Transverse colon (tissue), 4 donors: Measurements from ENCODE around the gene BCAR3. TPM values are rescaled to one million over a fixed set of nuclear protein-coding genes. Genes with fewer than 3 reads are reported as not detected.

Experiments
- DNase-seq: peaks from one replicate; pipeline ENCODE4 v3.0.0-alpha.2; 2019
- H3K27ac ChIP-seq, 4 donors: fragments of 200-600 bp; sonication (generic); 2 replicates each; pipeline ENCODE4 v1.5.1; 2016 to 2018; ENCODE audit warnings: inconsistent platforms in 4 of 4
- H3K27me3 ChIP-seq: fragments of 200-600 bp; sonication (generic); 2 replicates; pipeline ENCODE4 v1.5.1; 2017; ENCODE audit warnings: inconsistent platforms
- H3K36me3 ChIP-seq, 4 donors: fragments of 200-600 bp; sonication (generic); 2 replicates each; pipeline ENCODE4 v1.5.1; 2017 to 2019; ENCODE audit warnings: inconsistent platforms in 4 of 4
- H3K4me1 ChIP-seq, 4 donors: fragments of 200-600 bp; sonication (generic); 2 replicates each; pipeline ENCODE4 v1.5.1; 2017 to 2020; ENCODE audit warnings: inconsistent platforms in 4 of 4
- H3K4me3 ChIP-seq, 4 donors: fragments of 200-600 bp; sonication (generic); 1 replicate in 1 of 4; 2 replicates in 3 of 4; pipeline versions ENCODE4 v1.5.1 to v1.6.1; 2017 to 2019; ENCODE audit warnings: inconsistent platforms in 4 of 4
- H3K9me3 ChIP-seq, 2 donors: fragments of 200-600 bp; sonication (generic); 2 replicates each; pipeline ENCODE4 v1.5.1; 2017 to 2019; ENCODE audit warnings: inconsistent platforms in 2 of 2
- EP300 ChIP-seq: sonication (generic); formaldehyde crosslinking; IDR thresholded peaks from one replicate; pipeline ENCODE4 v1.6.1; 2017; ENCODE audit warnings: antibody characterized with exemption, low read depth
- POLR2A ChIP-seq: fragments of 450-650 bp; IDR thresholded peaks from one replicate; pipeline ENCODE4 v1.6.1; 2016; ENCODE audit warnings: antibody characterized with exemption, mild to moderate bottlenecking, moderate library complexity
- POLR2AphosphoS5 ChIP-seq, 3 donors: sonication (generic); formaldehyde crosslinking; IDR thresholded peaks; one replicate each; pipeline ENCODE4 v1.6.1; 2016; ENCODE audit warnings: antibody characterized with exemption in 3 of 3
- WGBS, 2 donors: methylation state at CpG; one replicate each; pipeline ENCODE4 v1.1.5; 2018; ENCODE audit warnings: low coverage in 1 of 2; 5-methylcytosine and 5-hydroxymethylcytosine counted together
- in situ Hi-C, 4 donors: fragments of 200-750 bp; cut with MboI; loops; one replicate each; pipeline versions ENCODE4 v1.15.0 to v1.15.1; 2017; ENCODE audit warnings: low sequenced_read_pairs in 3 of 4, low pct_ligation_motif_present in 1 of 4, low pct_unique_long_range_greater_than_20kb in 1 of 4
- intact Hi-C: fragments of 100-400 bp; cut with DNase I; formaldehyde crosslinking; loops from one replicate; pipeline ENCODE4 v1.15.1; 2023; ENCODE audit warnings: low total_unique reads
- total RNA-seq, 4 donors: library from RNA; depleted of rRNA; stranded (reverse); fragments of >200 nt; gene quantifications; one replicate each; pipeline ENCODE4 v1.1.0, GENCODE V29; 2016
- TF ChIP-seq, protein P1 (sequence below), 5 experiments: fragments of 200-600 bp in 3 of 5; fragments of 450-650 bp in 2 of 5; sonication (generic) in 3 of 5; IDR thresholded peaks; 1 replicate in 2 of 5; 2 replicates in 3 of 5; pipeline ENCODE4 v1.5.1; 2016 to 2017; ENCODE audit warnings: antibody characterized with exemption in 5 of 5, inconsistent platforms in 3 of 5, mild to moderate bottlenecking in 2 of 5, moderate library complexity in 1 of 5

Gene BCAR3
- total RNA-seq, 4 donors from 2014 or later = 12.3 to 71.7 (median 40.5) TPM

DNA sequence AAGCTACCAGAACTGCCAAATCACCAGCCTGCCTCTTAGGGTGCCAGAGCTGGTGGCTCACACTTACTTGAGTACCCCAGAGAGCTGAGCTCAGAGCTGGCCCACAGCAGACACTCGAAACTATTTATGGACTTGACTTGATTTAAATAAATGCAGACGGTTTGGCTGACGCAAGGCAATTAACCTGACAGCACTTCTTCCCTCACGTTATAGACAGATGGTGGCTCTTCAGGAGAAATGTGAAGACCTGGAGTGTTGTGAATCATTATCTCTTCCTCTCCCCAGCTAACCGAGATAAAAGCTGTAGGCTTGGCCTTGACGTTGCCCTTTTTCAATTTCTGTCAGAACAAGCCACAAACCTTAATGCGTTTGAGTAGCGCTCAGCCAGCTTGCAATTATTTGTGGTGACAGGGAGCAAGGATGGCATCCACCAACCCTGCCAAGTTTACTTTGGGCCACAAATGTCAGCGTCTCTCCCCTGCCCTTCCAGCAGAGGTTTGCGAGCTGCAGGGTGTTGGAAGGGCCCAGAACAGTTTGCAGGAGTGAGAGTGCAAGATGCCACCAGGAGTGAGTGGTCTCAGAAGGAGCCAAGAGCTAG, 34.0 kb upstream of the BCAR3 start:
- DNase-seq = no peak
- in situ Hi-C loops = no loop called here
- WGBS, 2 donors = 60 to 67% methylated on average over 1 to 10 of the region's 10 CpGs

DNA sequence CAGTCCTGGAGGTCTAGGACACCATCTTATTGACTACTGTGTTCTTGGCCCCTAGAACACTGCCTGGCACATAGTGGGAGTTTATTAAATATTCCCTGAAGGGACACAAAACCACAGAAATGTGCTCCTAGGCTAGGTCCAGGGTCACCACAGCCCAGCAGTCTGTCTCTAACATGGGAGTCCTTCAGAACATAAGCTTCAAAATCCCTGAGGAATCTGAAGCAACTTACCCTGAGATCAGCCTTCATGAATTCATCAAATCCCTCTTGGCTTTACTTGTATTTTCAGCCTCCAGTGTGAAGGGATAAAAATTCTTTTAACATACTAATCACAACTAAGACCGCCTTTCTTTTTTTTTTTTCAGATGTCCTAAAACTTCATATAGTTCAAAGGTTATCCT, 32.7 kb upstream of the BCAR3 start:
- DNase-seq = no peak
- TF ChIP-seq, protein P1, sequence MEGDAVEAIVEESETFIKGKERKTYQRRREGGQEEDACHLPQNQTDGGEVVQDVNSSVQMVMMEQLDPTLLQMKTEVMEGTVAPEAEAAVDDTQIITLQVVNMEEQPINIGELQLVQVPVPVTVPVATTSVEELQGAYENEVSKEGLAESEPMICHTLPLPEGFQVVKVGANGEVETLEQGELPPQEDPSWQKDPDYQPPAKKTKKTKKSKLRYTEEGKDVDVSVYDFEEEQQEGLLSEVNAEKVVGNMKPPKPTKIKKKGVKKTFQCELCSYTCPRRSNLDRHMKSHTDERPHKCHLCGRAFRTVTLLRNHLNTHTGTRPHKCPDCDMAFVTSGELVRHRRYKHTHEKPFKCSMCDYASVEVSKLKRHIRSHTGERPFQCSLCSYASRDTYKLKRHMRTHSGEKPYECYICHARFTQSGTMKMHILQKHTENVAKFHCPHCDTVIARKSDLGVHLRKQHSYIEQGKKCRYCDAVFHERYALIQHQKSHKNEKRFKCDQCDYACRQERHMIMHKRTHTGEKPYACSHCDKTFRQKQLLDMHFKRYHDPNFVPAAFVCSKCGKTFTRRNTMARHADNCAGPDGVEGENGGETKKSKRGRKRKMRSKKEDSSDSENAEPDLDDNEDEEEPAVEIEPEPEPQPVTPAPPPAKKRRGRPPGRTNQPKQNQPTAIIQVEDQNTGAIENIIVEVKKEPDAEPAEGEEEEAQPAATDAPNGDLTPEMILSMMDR (IDR thresholded peaks at IDR 0.05) = no peak
- TF ChIP-seq POLR2A = no peak
- no peak for TF ChIP-seq EP300
- no peak for TF ChIP-seq POLR2AphosphoS5 (IDR thresholded peaks at IDR 0.05)
- Histone ChIP-seq H3K4me3 (no peak overlapping the region), H3K27me3 (no peaks in the 10 kb centered on the region), H3K36me3 (no peaks in the 10 kb centered on the region), H3K4me1 (peaks cover 0 to under 1% (median 0%) of the 10 kb centered on the region in 4 donors), H3K9me3 (no peaks in the 10 kb centered on the region), H3K27ac (no peak overlapping the region)
- 86 to 88% methylated on average over 1 of the region's 1 CpG for WGBS, 2 donors
- in situ Hi-C loops (no loop called here), intact Hi-C loops (no loop called here)

More for the DNA sequence above, 34.0 kb upstream of the BCAR3 start:
- intact Hi-C loops = no loop called here
- TF ChIP-seq EP300 (no peak), POLR2AphosphoS5 (IDR thresholded peaks at IDR 0.05) (no peak)
- TF ChIP-seq, protein P1 (IDR thresholded peaks at IDR 0.05) = no peak
- H3K4me1 ChIP-seq = no peaks in the 10 kb centered on the region
- no peaks in the 10 kb centered on the region for H3K36me3 ChIP-seq
- H3K4me3 ChIP-seq = no peak overlapping the region
- no peaks in the 10 kb centered on the region for H3K9me3 ChIP-seq
- H3K27me3 ChIP-seq = no peaks in the 10 kb centered on the region
- H3K27ac ChIP-seq = no peak overlapping the region

DNA sequence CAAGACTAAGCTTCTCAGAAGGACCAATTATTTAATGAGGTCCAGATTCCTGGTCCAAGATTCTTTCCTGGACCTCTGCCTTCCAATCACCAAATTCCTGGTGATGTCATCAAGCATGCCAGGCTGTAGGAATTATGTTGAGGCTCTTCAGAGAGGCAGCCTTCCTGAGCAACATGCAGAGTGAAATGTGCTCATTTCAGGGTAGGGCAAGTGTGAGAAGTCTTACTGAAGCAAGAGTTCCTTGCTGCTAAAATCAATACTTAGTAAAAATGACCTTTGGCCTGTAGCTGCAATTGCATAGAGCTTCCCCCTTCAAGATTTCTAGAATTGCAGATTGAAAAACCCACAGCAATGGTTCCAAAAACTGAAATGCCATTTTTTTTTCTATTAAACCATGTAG, 31.7 kb upstream of the BCAR3 start:
- H3K27me3 ChIP-seq = no peaks in the 10 kb centered on the region
- no peaks in the 10 kb centered on the region for H3K36me3 ChIP-seq
- peaks cover 0 to 9% (median 0%) of the 10 kb centered on the region in 4 donors for H3K4me1 ChIP-seq
- DNase-seq = no peak
- intact Hi-C loops = no loop called here
- H3K4me3 ChIP-seq = no peak overlapping the region
- in situ Hi-C loops = no loop called here
- H3K27ac ChIP-seq = no peak overlapping the region
- TF ChIP-seq POLR2A = no peak
- TF ChIP-seq, protein P1 (IDR thresholded peaks at IDR 0.05) = no peak
- no peak for TF ChIP-seq POLR2AphosphoS5 (IDR thresholded peaks at IDR 0.05)
- no peaks in the 10 kb centered on the region for H3K9me3 ChIP-seq

DNA sequence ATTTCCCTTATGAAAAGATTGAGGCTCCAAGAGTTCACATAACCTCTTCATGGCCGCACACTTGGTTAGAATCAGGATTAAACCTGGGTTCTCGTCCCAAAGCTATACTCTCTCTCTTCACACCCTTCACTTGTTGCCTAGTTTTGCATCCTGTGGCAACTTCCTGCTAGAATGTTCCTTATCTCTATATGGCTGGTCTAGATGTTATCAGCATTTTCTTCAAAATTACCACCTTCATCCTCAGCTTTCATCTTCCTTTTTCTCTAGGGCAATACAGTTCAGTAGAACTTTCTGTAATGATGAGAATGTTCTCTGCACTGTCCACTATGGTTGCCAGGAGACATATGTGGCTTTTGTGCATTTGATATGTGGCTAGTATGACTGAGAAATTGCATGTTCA, 31.1 kb upstream of the BCAR3 start:
- in situ Hi-C loops (no loop called here), intact Hi-C loops (no loop called here)
- WGBS, 2 donors = 88 to 94% methylated on average over 2 of the region's 2 CpGs
- H3K4me1 ChIP-seq = peaks cover 0 to 9% (median 0%) of the 10 kb centered on the region in 4 donors
- H3K9me3 ChIP-seq = no peaks in the 10 kb centered on the region
- no peak for TF ChIP-seq EP300
- no peak for TF ChIP-seq POLR2A
- TF ChIP-seq POLR2AphosphoS5 (IDR thresholded peaks at IDR 0.05) = no peak
- TF ChIP-seq, protein P1 (IDR thresholded peaks at IDR 0.05) = no peak
- no peak overlapping the region for H3K4me3 ChIP-seq
- H3K27ac ChIP-seq = no peak overlapping the region
- H3K36me3 ChIP-seq = no peaks in the 10 kb centered on the region
- no peaks in the 10 kb centered on the region for H3K27me3 ChIP-seq
- no peak for DNase-seq
